T1000 (cell line): ENCODE results near the gene POLR2H.
A peak's percentile ranks its signal among the peaks of the same experiment; 100 is the strongest.
"Not testable (repeated sequence)": the region's sequence is repeated elsewhere in the genome, so short reads cannot be mapped to it uniquely, and the experiment has no call there.

Source experiments
- DNase-seq: peaks from one replicate; lab custom pipeline; 2025; ENCODE audit warnings: mixed read lengths; lab: John Stamatoyannopoulos, UW

Gene POLR2H

DNA sequence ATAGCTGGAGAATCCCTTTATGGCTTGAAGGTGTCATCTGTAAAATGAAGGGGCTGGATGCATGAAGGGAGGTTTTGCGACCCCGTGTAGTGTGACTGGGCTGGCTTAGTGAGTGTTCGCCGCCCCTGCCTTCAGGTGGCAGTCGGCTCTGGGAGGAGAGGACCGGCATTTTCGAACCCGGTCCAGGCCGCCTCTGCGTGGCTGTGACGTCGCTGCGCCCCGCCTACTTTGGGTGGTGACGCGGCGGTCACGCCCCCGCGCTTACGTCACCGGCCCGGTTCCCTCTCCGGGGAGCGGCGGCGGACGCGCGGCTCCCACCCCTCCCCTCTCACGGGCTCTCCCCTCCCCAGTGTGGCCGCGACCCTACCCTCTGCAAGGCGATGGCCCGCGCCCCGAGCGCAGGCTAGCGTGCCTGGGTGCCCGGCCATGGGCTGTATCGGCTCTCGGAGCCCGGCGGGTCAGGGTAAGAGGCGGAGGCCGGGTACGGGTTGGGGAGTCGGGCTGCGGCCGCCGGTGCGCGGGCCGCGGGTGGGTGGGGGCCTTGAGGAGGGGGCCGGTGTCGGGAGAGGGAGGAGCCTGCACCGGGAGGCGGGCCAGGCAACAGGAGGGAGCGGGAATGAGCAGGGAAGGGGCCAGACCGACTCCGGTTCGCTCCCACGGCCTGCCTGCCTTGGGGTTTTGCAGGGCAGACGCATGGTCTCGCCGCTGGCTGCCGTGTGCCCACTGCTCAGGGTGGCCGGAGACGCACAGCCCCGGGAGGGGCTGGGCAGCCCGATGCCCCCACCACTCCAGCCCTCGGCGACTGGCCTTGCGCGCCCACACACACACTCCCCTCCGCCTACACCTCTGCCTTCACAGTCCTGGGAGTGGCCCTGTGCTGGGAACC lies 25.6 kb upstream of the POLR2H start:
- DNase-seq, result peak; percentile 68

DNA sequence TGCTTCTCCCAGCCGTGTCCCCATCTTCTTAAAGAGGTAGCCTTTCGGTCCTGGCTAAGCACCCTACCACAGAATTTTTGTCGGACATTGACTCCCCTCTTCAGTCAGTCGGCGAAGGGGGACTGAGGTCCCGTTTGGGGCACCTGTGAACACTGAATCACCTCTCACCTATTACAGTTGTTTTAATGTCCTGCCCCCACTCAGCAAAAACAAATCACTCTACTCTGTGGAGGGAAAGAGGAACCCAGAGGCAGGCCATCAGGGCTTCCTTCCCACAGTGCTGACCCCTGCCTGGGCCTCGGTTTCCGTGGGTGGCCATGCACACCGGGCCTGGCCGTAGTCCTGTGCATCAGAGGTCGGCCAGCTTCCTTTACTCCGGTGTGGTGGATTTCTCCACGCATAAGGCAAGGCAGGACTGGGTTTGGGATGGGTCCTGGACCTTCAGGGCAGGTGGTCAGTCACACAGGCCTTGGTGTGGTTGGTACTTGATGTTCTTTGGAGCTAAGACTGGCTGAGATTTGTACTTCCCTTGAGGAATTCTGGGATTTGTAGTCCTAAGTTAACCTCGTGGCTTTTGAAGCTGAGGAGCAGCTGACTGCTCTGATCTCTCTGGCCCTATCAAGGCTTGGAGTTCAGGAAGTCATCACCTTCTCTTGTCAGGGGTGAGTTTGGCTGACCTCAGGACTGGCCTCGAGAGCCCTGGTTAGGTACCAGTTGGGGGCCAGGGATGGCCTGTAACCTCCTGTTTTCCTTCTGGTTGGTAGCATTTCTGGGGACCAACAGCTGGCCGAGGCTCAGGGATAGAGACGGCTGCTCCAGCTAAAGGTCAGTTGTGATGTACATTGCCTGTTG lies 24.7 kb upstream of the POLR2H start:
- DNase-seq, result no peak

DNA sequence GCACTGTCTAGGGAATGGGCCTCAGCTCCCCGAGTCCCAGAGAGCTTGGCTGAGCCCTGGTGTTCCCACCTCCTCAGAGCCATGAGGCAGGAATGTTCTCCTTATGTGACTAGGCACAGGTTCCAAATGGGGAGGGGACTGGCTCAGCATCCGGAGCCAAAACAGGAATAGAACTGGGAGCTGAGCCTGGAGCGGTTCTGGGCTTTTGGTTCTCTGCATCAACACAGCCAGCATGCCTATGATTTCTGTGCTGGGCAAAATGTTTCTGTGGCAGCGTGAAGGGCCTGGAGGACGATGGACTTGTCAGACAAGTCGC lies 24.2 kb upstream of the POLR2H start, which contains the start of gene FAM131A:
FAM131A (plus strand) TSS at position 202 of the 316 bp plus-strand sequence; CDS start at position 233, 31 bp downstream.
- DNase-seq, result no peak

DNA sequence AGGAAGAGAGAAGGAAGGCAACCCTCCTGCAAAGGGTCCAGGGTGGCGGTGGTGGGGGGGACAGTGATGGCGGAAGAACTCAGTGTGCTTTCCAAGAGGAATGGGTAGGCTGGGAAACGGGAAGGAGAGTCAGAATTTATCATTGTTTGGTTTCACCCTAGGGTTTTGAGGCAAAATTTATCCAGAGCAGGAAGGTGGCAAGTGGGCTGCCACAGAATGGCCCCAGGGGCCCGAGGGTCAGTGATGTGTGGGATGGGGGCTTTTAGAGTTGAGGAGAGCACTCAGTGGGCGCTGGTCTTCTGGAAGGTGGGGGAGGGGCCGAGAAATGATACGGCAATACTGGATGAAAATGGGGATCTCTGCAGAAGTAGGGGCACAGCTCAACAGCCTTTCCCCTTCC lies 23.5 kb upstream of the POLR2H start:
- no peak for DNase-seq

DNA sequence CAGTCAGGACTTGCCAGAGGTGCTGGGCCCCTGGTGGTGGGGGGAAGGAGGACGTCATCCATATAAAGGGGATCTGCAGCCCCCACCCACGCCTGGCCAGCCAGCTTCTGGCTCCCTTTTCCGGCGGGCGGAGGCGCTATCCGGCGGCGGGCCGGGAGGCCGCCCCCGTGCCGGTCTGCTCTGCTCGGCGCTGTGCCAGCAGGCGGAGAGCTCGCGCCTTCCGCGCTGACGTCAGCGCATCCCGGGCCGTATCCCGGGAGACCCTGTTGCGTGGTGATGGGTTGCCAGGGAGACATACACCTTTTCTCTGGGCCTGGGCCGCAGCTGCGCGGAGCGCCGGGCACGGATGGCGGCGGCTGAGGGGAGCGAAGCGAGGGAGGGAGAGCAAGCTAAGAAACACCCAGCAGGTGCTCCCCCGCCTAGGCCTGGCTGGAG lies 23.0 kb upstream of the POLR2H start:
- no peak for DNase-seq

DNA sequence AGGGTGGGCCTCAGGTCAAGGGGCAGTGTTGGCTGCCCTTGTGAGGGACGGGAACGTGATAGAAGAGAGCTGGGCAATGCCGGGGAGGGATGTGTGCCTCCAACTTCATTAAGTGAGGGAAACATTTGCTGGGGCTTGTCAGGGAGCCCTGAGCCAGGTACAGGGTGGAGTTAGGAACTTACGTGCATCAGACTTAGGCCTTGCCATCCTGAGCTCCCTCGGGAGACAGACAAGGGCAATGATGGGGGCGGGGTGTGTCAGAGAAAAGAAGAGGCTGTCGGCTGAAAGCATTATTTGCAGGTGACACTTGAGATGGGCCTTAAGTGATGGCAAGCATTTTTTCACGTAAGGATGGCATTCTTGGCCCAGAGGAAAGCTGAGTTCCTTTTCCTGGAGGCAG lies 22.5 kb upstream of the POLR2H start:
- DNase-seq, result no peak

DNA sequence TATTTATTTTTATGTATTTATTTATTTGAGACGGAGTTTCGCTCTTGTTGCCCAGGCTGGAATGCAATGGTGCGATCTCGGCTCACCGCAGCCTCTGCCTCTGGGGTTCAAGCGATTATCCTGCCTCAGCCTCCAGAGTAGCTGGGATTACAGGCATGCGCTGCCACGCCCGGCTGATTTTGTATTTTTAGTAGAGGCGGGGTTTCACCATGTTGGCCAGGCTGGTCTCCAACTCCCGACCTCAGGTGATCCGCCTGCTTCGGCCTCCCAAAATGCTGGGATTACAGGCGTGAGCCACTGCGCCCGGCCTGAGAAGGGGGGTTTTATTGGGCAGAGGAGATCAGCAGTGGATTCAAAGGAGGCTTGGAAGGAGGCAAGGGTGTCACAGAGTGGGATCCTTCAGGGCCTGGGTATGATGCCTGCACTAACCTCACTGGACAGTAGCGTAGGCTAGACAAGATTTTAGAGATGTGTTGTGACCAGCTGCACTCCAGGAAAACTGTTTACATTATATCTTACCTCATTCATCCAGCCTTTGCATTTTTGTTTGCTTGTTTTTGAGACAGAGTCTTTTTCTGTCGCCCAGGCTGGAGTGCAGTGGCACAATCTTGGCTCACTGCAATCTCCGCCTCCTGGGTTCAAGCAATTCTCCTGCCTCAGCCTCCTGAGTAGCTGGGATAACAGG lies 21.9 kb upstream of the POLR2H start:
- not testable (repeated sequence) for DNase-seq

DNA sequence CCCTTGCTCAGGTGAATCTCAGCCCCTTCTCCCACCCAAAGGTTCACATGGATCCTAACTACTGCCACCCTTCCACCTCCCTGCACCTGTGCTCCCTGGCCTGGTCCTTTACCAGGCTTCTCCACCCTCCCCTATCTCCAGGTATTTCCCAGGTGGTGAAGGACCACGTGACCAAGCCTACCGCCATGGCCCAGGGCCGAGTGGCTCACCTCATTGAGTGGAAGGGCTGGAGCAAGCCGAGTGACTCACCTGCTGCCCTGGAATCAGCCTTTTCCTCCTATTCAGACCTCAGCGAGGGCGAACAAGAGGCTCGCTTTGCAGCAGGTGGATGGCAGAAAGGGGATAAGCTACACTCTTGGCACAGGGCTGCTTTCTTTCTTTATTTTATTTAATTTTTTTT lies 19.6 kb upstream of the POLR2H start:
- DNase-seq, result no peak

DNA sequence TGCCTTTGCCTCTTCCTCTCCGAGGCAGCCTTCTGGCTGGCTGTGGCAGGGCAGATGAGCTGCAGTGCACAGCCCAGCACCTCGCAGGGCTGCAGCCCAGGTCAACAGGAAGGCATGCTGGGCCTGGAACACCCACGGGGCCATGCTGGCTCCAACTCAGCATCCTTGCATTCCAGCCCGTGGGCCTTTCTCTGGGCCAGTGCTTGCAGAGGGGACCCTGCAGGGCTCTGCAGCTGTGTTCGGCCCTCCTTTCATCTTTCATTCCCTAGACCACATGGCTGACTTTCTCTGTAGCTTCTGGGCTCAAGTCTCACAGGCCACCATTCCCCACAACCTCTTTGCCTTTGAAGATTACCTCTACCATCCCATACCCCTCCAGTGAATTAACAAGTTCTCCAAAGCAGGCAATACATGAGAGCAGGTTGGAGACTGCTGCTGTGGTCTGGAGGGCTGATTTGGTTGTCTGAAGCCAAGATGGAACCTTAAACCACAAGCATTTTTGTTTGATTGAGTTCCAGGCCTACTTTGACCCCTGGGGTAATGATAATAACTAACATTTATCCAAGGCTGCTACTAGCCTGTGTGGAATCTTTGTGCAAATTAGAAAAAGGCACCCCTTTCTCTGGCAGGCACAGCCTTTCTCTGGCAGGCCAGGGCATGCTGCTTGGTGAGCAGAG lies 18.2 kb upstream of the POLR2H start:
- DNase-seq, result no peak

DNA sequence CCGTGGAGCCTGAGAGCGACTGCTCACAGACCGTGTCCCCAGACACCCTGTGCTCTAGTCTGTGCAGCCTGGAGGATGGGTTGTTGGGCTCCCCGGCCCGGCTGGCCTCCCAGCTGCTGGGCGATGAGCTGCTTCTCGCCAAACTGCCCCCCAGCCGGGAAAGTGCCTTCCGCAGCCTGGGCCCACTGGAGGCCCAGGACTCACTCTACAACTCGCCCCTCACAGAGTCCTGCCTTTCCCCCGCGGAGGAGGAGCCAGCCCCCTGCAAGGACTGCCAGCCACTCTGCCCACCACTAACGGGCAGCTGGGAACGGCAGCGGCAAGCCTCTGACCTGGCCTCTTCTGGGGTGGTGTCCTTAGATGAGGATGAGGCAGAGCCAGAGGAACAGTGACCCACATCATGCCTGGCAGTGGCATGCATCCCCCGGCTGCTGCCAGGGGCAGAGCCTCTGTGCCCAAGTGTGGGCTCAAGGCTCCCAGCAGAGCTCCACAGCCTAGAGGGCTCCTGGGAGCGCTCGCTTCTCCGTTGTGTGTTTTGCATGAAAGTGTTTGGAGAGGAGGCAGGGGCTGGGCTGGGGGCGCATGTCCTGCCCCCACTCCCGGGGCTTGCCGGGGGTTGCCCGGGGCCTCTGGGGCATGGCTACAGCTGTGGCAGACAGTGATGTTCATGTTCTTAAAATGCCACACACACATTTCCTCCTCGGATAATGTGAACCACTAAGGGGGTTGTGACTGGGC lies 16.8 kb upstream of the POLR2H start:
- DNase-seq, result no peak

DNA sequence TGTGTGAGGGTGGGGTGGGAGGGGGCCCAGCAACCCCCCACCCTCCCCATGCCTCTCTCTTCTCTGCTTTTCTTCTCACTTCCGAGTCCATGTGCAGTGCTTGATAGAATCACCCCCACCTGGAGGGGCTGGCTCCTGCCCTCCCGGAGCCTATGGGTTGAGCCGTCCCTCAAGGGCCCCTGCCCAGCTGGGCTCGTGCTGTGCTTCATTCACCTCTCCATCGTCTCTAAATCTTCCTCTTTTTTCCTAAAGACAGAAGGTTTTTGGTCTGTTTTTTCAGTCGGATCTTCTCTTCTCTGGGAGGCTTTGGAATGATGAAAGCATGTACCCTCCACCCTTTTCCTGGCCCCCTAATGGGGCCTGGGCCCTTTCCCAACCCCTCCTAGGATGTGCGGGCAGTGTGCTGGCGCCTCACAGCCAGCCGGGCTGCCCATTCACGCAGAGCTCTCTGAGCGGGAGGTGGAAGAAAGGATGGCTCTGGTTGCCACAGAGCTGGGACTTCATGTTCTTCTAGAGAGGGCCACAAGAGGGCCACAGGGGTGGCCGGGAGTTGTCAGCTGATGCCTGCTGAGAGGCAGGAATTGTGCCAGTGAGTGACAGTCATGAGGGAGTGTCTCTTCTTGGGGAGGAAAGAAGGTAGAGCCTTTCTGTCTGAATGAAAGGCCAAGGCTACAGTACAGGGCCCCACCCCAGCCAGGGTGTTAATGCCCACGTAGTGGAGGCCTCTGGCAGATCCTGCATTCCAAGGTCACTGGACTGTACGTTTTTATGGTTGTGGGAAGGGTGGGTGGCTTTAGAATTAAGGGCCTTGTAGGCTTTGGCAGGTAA lies 16.0 kb upstream of the POLR2H start:
- peak; percentile 28 for DNase-seq

DNA sequence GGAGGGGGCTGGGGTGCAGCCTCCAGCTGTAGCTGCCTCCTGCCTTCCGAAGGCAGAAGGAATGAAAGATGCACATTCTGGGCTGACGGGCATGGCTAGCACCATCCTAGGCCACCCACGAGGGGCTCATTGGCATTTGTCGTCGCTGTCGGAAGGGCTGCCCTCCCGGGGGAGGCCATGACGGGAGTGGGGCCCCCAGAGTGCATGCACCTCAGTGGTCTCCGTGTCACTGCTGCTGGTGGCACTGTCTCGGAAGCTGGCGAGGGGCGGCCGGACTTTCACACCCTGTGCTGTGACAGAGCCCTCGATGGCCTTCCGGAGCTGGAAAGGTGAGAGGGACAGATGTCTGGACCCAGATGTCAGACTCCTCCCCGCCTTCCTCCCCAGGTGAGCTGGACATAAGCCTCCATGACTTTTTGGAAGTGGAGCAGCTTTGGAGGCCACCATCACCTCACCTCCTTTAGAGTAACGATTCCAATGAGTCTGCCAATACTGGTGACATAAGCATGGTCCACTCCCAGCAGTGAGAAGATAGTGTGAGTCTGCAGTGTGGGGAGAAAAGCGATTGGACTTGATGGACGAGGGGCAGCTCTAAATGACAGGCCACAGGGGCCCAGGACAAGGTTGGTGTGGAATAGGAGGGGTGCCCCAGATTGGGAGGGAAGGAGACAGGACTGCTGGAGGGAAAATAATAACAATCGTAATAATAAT lies 14.9 kb upstream of the POLR2H start:
- DNase-seq, result no peak

DNA sequence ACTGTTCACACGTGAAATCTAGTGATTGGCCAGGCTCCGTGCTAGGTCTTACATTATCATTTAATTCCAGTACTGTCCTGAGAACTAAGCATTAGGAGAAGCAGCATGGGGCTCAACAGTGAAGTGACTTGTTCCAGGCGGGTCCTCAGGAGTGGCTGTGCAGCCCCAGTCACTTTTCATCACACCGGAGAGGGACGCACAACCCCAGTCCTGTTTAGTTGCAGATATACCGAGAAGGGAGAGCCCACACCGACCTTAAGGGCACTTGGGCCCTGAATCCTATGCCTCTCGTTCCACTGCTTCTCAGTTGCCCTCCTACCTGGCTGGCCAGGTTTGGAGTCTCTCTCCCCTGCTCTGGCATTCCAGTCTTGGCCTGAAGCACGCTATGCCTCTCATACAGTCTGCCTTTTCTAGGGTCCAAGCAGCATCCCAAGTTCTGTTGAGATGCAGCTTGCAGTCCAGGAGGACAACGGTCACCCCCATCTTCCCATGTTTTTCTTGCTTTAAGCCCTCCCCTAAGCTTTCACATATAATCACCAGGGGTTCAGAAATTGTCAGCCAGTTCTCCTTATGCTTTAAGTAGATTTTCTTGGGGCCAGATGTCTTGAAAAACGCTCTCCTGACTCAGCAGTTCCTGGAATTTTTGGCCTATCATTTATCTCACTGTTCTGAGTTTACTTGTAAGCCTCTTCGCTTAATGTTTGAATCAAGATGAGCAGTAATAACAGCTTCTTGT lies 14.0 kb upstream of the POLR2H start:
- DNase-seq, result no peak

DNA sequence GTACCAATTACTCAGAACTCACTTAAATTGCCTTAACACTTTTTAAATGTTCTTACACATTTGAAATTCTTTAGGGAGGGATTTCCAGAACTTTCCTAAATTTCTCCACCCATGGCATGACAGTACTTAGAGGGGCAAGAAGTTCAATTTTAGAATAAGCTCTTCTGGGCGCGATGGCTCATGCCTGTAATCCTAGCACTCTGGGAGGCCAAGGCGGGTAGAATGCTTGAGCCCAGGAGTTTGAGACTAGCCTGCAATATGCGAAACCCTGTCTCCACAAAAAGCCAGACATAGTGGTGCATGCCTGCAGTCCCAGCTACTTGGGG lies 13.5 kb upstream of the POLR2H start:
- no peak for DNase-seq

DNA sequence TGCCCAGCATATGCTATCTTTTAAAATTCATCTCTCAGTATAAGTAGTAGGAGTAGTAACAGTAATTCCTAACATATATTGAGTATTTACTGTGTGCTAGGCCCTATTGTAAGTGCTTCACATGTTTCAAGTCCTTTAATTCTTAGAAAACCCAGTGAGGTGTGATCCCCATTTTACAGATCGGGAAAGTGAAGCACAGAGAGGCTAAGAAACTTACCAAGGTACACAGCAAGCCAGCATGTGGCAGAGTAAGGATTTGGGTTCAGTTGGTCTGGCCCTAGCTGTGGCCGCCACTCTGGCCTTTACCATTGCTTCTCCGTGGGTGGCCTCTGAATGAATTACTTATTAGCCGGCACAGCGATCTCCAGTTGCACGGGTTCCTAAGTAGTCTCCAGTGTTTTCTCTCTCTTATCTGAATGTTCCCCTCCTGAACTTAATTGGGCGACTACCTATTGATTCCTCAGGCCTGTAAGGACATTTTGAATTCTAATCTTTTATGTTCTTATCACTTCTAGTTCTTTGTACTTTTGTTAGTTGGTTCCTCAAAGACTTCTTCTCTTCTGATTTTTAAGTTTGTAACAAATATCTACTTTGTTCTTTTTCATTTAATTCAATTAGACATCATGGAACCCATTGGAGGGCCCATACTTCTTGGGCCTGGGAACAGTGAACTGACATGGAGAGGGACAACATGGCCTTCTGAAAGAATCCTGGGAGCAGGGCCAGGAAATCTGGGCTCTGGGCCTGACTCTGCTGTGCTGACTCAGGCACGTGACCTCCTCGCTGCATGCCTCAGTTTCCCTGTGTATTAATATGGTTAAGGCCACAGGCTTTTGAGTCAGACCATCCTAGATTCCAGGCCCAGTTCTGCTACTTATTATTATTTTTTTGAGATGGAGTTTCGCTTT lies 11.7 kb upstream of the POLR2H start:
- no peak for DNase-seq

DNA sequence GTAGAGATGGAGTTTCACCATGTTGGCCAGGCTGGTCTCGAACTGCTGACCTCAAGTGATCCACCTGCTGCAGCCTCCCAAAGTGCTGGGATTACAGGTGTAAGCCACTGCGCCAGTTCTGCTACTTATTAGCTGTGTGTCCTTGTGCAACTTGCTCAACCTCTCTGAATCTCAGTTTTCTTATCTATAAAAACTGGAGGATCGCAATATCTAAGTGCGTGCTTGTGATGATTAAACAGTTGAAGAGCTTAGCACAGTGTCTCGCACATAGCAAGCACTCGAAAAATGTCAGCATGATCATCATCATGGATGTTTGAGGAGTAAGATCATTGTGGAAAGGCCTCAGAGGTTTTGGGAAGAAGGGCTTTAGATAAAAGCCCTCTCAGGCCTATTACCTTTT lies 10.9 kb upstream of the POLR2H start:
- DNase-seq, result no peak

DNA sequence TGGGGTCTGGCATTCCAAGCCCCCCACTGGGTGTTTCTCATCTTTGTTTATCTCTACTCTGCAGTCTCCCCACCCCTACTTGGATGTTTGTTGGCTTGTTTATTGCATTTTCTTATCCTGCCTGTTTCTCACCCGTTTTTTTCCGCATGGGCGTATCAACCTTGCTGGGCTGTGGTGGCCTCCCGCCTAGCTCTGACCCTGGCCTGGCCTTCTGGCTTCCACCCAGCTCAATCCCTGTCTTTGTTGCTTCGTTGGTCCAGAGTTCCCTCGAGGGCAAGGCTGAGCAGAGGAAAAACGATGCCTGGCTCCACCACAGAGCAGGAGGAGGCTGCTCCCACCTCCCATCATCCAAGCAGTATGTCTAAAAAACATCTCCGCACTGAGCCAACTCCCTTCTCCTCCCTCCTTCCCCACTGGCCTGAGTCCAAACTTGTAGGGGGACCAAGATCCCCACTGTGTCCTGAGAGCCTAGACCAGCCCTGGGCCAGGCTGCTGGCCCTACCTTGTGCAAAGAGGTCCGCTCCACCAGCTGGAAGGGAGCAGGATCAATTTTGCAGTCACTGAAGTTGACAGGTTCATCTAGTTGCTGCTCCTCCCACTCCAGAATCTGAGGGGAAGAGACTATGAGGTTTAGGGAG lies 9.9 kb upstream of the POLR2H start:
- DNase-seq, result no peak
